ENCODE data around the gene COL9A1.
"Not testable (repeated sequence)": the region's sequence is repeated elsewhere in the genome, so short reads cannot be mapped to it uniquely, and the experiment has no call there.

COL9A1 gene

DNA sequence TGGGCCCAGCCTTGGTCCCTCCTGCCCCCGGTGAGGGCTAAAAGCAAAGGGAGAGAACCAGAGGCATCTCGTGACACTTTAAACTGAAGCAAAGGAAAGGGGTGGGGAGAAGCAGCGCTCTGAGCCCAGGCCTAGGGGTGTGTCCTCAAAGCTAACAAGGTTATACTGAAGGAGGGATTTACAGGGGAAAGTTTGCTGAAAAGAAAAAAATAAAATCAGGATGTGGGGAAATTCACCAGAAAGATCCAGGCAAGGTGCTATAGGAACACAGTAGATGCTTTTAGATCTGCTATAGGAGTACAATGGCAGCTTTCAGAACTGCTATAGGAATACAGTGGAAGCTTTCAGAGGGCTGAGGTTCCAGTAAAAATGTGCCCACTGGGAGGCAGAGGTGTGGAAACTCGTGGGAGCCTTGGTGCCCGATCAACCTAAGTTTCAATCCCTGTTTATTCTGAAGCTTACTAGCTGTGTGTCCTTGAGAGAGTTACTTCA is at the start of gene COL9A1:
Gene COL9A1, minus strand, starts transcription at position 51 of the 492 bp plus-strand sequence. CDS start 160 bp downstream, outside the sequence.
- DNase-seq = no peak

DNA sequence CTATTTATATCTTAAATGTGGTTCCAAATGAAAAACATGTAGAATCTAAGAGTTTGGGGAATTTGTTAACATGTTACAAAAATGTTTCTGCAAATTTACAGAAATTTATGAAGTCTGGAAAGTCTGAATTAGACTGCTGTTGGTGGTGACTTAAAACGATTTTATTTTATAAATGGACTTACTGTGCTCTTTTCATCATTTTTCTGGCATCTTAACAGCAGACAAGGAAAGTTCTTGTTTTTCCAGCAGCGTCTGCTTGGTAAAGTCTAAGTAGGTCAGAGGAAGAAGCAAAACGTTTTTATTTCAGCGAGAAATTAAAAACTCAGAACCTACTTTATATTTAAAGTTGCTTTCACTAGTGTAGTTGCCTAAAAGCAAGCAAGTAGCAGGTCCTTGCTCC is 48.6 kb upstream of the COL9A1 start:
- no peak for DNase-seq

DNA sequence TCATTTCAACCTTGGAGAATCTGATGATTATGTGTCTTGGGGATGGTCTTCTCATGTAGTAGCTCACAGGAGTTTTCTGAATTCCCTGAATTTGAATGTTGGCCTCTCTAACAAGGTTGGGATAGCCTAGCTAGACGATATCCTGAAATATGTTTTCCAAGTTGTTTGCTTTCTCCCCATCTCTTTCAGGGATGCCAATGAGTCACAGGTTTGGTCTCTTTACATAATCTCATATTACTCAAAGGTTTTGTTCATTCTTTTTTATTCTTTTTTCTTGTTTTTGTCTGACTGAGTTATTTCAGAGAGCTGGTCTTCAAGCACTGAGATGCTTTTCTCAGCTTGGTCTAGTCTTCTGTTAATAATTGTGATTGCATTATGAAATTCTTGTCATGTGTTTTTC is 42.7 kb upstream of the COL9A1 start:
- DNase-seq = no peak

DNA sequence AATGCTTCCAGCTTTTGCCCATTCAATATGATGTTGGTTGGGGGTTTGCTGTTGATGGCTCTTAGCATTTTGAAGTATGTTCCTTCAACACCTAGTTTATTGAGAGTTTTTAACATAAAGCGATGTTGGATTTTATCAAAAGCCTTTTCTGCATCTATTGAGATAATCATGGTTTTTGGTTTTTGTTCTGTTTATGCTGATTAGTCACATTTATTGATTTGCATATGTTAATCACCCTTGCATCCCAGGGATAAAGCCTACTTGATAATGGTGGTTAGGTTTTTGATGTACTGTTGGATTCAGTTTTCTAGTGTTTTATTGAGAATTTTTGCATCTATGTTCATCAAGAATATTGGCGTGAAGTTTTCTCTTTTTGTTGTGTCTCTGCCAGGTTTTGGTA is 40.4 kb upstream of the COL9A1 start:
- no peak for DNase-seq

DNA sequence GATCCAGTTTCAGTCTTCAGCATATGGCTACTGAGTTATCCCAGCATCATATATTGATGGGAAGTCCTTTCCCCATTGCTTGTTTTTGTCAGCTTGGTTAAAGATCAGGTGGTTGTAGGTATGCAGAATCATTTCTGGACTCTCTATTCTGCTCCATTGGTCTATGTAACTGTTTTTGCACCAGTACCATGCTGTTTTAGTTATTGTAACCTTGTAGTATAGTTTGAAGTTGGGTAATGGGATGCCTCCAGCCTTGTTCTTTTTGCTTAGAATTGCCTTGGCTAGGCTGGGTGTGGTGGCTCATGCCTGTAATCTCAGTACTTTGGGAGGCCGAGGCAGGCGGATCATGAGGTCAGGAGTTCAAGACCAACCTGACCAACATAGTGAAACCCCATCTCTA is 36.9 kb upstream of the COL9A1 start:
- DNase-seq = not testable (repeated sequence)

DNA sequence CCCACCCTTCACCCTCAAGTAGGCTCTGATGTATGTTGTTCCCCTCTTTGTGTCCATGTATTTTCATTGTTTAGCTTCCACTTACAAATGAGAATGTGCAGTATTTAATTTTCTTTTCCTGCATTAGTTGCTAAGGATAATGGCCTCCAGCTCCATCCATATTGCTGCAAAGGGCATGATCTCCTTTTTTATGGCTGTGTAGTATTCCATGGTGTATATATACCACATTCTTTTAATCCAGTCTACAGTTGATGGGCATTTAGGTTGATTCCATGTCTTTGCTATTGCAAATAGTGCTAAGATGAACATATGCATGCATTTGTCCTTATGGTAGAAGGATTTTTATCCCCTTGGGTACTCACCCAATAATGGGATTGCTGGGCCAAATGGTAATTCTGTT is 35.9 kb upstream of the COL9A1 start:
- DNase-seq = no peak

DNA sequence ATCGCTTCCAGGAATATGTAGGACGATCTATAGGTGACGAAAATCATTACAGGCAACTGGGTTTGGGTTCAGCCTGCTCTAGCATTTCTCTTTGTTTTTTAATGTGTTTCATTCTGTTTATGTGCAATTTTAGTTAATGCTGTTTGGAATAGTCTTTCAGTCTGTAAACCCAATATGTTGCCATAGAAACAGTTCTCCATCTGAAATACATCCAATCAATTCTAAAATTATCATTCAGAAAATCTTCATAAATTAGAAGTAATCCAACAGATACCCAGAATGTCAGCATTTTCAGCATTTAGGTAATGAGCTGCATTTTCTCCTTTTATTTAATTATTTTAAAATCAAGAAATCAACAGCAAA is 34.8 kb upstream of the COL9A1 start:
- DNase-seq = no peak

DNA sequence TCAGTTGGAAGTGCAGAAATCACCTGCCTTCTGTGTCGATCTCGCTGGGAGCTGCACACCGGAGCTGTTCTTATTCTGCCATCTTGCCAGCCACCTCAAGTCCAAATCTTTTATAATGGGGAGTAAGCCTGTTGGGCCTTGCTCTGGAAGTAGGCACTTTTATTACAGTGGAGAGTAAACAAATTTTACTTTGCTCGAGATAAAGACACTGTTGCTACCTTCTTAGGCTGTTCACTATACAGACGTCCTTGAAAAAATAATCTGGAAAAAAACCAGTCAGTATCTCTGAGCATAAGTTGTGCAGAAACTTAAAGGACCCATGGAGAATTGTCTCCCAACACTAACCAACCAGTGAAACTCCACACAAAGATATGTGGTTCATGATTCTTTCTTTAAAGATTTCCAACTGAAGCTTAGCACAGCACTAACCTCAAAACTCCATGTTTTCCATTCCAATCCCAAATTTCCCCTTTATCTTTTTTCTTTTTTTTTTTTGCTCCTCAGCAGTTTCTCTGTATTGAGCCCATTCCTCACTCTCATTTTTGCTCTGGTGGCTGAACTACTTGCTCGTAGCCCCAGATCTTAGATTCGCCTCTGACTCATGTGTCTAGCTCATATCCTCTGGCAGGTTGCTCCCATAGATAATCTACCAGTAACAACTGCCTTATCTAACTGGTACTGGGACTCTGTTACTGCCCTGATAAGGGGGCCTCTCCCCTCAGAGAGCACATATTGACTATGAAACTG is 34.3 kb upstream of the COL9A1 start:
- no peak for DNase-seq

DNA sequence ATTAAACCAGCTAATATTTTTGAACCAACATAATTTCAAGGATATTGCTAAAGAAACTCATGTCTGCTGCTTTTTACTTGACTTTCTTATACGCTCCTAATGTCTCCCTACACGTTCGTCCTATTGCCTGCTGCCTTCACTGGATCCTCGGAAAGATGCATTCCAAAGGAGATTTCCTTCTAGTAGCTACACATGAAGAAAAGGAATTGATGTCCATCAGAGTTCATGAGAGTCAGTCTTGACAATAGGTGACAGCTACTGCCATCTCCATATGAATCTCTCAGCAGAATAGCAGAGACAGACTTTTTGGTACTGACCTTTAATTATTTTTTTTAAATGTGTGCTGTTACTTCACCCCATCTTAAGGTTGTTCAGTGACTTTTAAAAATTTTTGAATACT is 24.2 kb upstream of the COL9A1 start:
- DNase-seq = no peak

DNA sequence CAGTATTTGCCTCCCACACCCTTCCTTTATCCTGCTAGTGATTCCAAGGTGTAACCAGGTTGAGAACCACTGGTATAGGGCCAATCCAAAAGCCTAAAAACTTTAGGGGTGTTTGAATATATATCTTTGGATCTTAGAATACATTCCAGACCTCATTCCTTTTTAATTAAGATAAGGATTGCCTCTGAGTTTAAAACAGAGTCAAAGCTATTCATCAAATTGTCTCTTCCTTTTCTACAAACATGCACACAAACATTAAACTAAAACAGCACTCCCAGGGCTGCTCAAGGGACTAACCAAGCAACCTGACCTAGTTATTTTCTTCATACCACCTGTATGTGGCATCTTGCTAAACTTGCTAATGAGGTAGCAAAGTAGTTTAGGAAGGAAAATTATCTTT is 22.1 kb upstream of the COL9A1 start:
- DNase-seq = no peak

DNA sequence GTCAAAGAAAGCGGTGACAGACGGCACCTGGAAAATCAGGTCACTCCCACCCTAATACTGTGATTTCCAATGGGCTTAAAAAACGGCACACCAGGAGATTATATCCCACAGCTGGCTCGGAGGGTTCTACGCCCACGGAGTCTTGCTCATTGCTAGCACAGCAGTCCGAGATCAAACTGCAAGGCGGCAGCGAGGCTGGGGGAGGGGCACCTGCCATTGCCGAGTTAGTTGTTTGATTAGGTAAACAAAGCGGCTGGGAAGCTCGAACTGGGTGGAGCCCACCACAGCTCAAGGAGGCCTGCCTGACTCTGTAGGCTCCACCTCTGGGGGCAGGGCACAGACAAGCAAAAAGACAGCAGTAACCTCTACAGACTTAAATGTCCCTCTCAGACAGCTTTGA is 14.9 kb upstream of the COL9A1 start:
- DNase-seq = not testable (repeated sequence)

DNA sequence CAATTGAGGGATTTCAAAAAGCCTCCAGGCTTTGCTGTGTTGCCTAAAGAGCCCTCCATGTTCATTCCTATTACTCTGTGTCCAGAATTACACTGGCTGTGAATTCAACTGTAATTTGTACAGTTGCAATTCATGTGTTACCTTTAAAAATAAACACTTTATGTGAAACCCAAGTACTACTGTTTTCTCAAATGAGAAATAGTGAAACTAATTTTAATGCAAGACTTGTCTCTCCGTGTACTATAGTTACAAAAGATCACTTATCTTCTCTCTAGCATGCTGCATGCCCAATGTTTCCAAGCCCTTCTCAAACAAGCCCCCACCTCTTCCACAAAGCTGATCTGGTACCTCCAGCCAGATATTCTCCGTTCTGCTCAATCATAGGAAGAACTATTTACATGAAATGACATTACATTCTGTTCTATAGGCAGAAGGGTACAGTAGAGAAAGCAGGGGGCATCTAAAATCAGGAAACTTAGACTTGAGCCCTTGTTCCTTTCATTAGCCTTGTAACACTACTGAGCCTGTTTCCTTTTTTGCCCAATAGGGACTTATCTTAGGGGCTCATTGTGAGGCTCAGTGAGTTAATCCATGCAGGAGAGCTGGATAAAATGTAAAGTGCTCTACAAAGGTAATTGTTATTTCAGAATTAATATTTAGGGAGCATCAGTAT is 12.3 kb upstream of the COL9A1 start:
- DNase-seq = no peak

DNA sequence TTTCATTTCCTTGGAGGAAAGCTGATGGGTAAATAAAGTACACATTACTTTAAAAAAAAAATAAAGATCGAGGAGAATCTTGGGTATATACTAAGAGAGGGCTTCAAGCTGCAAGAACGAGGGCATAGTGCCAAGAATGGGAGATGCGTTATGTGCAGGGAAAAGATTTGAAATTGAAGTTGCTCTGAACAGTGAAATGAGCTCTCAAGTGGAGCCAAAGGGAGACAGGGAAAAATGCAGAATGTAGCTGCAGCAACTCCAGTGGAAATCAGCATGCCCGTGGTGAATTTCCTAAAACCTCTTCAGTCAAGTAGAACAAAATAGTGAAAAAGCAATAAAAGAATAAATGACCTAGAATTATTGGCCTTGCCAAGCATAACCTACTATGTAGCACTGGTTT is 11.4 kb upstream of the COL9A1 start:
- no peak for DNase-seq

DNA sequence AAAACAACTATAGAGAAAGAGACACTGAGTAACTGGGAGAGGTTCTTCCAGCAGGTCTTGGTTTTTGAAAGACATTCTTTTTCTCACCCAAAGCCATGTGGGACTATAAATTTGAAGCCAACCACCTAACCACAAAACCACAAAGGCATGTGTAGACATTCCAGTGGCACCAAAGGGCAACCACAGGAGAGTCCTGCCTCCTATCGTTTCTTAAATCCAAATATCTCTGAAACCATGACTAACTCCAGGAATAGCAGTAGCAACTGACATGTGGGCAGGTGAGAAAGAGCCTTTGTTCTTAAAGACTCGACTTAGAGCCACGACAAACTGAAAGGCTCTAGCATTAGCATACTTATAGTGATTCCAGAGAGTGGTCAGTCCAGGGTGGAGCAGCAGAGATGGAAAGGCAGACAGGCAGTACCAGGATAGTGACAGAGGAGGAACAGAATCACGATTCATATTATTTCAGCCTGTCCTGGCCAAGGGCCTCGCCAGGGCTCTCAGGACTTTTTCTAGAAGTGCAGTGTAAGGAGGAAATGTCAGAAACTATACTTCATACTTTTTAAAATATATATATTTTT is 9.4 kb upstream of the COL9A1 start:
- DNase-seq = no peak

DNA sequence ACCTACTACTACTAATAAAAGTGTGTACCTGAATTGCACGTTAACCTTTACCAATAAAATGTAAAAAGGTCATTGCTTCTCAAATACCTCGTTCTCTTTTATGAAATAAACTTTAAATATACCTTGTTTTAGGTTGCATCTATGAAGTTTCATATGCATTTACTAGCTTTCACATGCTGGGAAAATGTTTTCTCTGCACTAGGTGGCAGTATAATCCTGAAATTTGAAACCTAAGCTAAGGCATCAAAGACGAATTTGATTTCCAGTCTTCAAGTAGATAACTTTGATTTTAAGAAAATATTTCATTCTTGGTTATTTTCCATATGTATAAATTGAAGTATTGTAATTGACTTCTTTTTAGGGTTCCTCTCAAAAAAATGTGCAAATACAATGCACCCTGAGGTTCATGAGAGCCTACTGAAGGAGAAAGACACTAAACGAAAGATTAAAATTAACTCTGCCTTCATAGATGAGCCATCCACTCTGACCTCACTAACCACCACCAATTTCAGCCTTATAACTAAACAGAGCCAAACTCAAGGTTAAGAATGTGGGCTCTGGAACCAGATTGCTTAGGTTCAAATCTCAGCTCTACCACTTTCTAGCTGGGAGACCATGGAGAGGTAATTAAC is 7.3 kb upstream of the COL9A1 start:
- DNase-seq = no peak

DNA sequence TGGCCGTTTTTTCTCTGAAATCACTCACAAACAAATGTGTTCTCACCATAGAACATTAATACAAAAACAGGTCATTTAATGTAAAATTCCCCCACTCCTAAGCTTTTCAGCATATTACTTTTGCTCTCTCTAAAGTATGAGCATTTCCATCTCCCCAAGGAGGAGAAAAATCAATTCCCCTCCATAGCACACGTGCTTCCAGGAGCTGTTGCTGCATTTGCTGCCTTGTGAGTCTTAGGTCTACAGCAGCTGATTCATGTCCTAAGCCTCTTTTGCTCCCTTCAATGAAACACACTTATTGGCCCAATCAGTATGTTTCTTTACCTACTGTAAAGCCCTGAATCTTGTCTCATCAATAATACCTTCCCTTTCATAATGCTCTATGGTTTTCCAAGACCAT is 6.4 kb upstream of the COL9A1 start:
- no peak for DNase-seq

DNA sequence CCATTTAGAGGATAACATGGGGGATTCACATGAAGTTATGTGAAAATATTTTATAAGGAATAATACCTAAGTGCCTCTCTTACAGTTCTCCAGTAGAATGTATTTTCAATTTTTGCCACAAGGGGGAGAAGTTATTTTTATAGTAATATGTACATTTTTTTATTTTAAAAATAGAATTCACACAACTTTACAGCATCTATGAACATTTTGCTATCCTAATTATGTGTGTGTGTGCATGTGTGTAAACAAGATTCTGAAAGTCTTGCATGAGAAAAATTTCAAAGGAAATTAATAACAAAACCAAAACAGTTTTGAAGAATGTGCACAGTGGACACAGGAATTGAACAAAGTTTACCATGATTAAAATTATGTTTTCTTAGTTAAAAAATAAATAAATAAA is 5.3 kb upstream of the COL9A1 start:
- not testable (repeated sequence) for DNase-seq

DNA sequence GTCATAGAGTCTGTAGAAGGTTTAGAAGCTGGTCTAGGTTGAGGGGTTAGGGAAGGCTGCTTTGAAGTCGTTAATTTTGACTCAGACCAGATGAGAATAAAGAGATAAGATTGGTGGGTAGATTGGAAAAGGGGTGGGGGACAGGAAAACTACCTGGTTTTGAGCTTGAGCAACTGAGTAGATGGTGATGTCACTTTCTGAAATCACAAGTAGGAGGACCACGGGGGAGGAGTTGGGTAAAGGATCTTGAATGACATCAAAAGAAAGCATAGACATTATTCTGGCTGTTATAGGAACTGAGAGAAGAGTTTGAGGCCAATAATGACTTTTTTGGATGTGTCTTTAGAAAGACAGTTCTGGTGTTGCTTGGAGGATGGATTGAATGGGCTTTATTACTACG is 4.1 kb upstream of the COL9A1 start:
- DNase-seq = no peak

DNA sequence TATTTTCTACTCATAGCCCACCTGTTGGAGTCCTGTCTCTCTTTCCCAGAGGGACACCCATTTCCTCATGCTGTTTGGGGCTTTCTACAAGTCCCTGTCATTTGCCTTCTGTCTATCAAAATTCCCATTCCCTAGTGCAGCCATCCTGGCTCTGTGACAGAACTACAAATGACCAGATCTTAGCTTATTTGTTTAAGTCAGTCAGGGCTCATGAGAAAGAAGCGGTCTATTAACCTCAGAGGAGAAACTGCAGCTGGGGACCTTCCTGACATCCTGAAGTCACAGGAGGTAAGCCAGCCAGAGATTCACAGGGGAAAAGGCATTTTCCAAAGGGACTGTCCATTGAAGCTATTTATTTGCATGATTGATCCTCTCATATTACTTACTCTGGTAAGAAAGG is 1.7 kb upstream of the COL9A1 start:
- no peak for DNase-seq

DNA sequence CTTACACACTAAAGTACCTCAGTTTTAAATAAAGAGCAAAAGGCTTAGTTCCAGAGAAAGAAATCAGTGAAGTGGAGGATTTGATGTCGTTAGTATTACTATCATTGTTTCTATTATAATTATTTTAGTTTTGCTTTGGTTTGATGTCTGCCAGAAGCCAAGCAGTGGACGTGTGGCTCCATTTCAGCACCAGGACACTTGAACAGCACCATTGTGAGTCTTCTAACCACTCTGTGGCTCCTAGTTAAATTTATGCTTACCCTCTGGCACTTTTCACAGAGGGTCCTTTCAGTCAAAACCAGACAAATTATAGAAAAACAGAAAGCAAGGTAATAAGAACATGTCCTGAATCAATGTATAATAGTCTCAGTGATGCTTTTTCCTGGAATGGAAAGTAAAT is 3.4 kb downstream of the COL9A1 start:
- DNase-seq = no peak

DNA sequence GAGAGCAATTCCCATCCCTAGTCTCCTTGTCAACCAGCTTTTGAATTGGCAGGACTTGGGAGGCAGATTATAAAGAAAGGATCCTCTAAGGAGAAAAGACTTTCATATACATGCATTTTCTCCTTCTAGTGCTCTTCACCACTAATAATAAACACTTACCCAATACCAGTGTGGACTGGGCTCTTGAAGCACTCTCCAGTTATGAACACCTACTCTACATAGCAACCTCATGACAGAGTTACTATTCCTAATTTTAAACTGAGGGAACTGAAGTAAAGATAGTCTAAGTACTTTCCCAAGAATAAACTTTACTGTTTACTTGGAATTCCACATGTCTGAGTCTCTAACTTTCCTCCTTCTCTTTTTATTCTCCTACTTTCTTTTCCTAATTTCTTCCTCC is 4.8 kb downstream of the COL9A1 start:
- no peak for DNase-seq

DNA sequence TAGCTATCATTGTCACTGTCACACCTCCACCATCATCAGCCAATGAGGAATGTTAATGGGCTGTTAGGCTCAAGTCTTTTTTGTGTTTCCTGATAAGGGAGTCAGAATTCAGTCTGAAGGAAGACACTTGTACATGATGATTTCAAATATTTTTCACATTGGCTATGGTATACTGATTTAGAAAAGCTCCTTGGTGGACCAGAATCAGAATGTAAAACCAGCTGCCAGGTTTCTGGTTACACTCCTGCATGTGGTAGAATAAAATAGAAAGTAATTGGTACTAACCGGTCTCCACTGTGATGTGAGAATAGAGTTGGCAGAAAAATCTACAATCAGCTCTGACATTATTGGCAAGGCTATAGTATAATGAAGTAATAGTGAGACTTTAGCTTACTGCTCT is 10.7 kb downstream of the COL9A1 start:
- DNase-seq = no peak

DNA sequence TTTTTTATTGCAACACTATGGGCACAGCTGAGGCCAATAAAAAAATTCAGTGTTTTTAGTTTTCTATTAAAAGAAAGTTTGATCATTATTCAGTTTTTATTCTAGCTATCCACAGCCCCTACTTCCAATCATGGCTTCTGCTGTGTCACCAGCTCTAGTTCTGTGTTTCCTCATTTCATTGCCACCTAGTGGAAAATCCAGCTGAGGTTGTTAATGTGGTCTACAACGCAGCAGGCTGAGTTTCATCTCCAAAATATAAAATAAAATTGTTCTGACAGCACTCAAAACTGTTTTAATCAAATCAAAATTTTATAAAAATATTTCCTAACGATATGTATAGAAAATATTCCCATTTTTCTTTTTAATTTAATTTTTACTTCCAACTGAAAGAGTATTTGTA is 13.6 kb downstream of the COL9A1 start:
- DNase-seq = no peak

DNA sequence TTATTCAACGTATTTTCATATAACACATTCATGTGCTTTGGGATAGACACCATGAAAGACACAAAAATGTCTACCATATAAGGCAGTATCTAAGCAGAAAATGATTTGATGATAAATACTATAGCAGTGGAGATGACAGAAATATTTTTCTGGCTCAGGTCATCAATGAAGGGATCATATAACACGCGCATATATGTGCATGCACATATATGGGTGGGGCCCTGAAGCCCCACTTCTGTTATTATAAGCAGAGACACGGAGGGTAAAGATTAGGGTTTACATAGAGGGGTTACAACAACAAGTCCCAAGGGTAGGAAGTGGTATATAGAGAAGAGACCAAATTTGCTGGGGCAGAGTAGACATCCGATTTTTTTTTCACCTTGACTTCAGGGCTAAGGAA is 16.0 kb downstream of the COL9A1 start:
- no peak for DNase-seq
